ENCODE results near the gene IKZF2.

DNA sequence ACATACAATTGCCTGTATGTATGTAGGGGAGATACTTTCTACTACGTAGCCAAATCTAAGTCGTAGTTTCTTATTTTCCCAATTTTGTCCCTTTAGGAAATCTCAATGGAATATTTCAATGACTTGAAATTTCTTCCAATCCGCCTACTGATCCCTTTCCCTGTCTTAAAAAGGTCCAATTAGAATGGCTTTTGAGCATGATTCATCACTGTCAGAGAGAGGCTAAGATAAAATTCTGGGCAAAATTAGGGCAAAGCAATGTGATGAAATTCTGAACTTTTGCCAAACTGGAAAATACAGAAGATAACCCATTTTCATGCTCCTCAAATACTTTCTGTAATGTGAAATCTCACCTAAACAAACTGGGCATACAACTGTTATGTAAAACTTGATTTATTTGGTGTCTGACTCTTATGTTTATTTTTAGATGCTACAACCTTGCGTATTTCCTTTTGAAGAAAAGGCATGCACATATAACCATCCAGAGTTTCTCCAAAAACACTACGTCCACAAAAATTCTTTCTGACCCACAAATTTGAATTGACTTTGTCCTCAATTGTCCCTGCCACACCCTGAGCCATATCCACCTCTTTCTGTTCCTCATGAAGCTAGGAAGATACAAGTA is 147.1 kb downstream of the IKZF2 start:
- no peak for TF ChIP-seq ARNT (IDR thresholded peaks at IDR 0.05)
- TF ChIP-seq SUZ12 (IDR thresholded peaks at IDR 0.05) = no peak
- no peak for TF ChIP-seq BHLHE40 (IDR thresholded peaks at IDR 0.05; ENCODE audit: borderline replicate concordance)
- no peak for TF ChIP-seq LEF1 (IDR thresholded peaks at IDR 0.05; ENCODE audit: borderline replicate concordance)
- TF ChIP-seq SP1 (IDR thresholded peaks at IDR 0.05) = no peak
- TF ChIP-seq FOXM1 (IDR thresholded peaks at IDR 0.05; ENCODE audit: borderline replicate concordance) = no peak
- TF ChIP-seq HDGF (IDR thresholded peaks at IDR 0.05; ENCODE audit: borderline replicate concordance) = no peak

Data from HEK293T (cell line).